ENCODE data around the gene PPIP5K2.
A peak's percentile ranks its signal among the peaks of the same experiment; 100 is the strongest.
"Not testable (repeated sequence)": the region's sequence is repeated elsewhere in the genome, so short reads cannot be mapped to it uniquely, and the experiment has no call there.

Gene PPIP5K2

DNA sequence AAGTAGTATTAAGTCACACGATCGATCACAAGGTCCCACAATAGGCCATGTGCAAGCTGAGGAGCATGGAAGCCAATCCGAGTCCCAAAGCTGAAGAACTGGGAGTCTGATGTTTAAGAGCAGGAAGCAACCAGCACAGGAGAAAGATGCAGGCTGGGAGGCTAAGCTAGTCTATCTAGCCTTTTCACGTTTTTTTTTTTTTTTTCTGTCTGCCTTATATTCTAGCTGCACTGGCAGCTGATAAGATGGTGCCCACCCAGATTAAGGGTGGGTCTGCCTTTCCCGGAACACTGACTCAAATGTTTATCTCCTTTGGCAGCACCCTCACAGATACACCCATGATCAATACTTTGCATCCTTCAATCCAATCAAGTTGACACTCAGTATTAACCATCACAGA is 6.5 kb downstream of the PPIP5K2 start:
- no peak for FAIRE-seq

GRCh38 chr5:103127292-103127817 is 7.3 kb downstream of the PPIP5K2 start:
- FAIRE-seq = peak; percentile 32

DNA sequence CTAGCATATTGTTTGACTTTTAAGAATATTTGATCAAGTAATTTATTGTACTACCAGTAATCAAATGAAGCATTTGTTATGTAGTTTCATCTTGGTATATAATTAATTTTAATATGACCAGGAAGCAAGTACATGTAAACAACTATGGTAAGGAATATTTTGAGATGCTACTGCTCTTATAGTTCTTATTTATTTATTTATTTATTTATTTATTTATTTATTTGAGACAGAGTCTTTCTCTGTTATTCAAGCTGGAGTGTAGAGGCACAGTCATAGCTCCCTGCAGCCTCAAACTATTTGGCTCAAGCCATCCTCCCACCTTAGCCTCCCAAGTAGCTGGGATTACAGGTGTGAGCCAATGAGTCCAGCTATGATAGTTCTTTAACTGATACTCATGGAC is 8.1 kb downstream of the PPIP5K2 start:
- FAIRE-seq = no peak

- no peak for FAIRE-seq
Observed at GRCh38 chr5:103132684-103133083, 12.6 kb downstream of the PPIP5K2 start.

DNA sequence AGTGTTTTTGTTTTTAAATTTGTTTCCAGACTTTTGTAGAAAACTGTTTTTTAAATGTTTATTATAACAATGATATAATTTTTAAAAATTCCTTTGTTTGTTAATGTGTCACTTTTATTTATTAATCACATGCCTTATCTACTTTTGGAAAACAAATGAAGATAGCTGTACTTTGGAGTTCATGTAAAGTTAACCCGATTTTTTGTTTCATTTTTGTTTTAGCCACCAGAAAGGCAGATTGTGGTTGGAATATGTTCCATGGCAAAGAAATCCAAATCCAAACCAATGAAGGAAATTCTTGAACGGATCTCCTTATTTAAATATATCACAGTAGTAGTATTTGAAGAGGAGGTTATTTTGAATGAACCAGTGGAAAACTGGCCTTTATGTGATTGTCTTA is 13.1 kb downstream of the PPIP5K2 start:
- peak; percentile 37 for FAIRE-seq

GRCh38 chr5:103135461-103135860 is 15.4 kb downstream of the PPIP5K2 start:
- no peak for FAIRE-seq

GRCh38 chr5:103138202-103138690 is 18.1 kb downstream of the PPIP5K2 start:
- FAIRE-seq = peak; percentile 54

DNA sequence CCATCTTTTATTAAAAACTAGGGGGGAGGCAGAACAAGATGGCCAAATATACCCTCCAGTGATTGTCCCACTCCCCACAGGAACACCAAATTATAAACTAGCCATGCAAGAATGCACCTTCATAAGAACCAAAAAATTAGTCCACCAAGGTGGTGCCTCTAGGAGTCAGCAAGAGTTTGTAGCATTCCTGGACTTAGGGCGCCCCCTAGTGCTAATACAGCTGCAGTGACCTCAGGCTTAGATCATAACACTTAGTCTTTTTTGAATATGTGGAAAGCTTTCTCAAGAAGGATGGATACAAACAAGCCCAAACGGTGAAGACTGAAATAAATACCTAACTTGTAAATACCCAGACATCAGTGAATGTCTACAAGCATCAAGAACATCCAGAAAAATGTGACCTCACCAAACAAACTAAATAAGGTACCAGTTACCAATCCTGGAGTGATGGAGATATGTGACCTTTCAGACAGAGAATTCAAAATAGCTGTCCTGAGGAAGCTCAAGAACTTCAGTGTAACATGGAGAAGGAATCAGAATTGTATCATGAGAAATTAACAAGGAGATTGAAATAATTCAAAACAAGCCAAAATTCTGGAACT is 19.3 kb downstream of the PPIP5K2 start:
- FAIRE-seq = peak; percentile 72

GRCh38 chr5:103142132-103142531 is 22.0 kb downstream of the PPIP5K2 start:
- FAIRE-seq = not testable (repeated sequence)

DNA sequence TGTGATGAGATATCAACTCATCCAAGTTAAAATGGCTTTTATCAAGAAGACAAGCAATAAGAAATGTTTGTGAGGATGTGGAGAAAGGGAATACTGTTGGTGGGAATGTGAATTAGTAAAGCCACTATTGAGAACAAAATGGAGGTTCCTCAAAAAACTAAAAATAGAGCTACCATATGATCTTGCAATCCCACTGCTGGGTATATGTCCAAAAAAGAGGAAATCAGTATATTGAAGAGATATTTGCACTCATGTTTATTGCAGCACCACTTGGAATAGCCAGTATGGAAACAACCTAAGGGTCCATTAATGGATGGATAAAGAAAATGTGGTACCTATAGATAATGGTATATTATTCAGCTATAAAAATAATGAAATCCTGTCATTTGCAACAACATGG is 25.1 kb downstream of the PPIP5K2 start:
- no peak for FAIRE-seq

- no peak for FAIRE-seq
Observed at GRCh38 chr5:103148213-103148612, 28.1 kb downstream of the PPIP5K2 start.

- FAIRE-seq = no peak
Observed at GRCh38 chr5:103151156-103151555, 31.1 kb downstream of the PPIP5K2 start.

DNA sequence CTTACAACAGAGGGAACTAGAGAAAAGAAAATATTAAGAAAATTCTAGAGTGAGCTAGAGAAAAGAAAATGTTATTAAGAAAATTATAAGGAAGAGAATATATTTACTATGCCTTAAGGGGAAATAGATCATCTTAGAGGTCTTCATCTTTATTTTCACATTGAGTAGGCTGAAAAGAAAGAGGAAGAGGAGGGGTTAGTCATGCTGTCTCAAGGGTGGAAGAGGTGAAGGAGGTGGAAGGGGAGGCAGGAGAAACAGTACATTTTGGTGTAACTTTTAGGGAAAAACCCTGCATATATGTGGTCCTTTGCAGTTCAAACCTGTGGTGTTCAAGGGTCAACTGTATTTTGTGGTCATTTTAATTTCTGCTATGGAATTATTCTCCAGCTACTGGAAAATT is 46.6 kb downstream of the PPIP5K2 start:
- no peak for FAIRE-seq

- no peak for FAIRE-seq
Observed at GRCh38 chr5:103174147-103174546, 54.0 kb downstream of the PPIP5K2 start.

- no peak for FAIRE-seq
Observed at GRCh38 chr5:103177543-103177942, 57.4 kb downstream of the PPIP5K2 start.

GRCh38 chr5:103178167-103178566 is 58.1 kb downstream of the PPIP5K2 start:
- FAIRE-seq = no peak

DNA sequence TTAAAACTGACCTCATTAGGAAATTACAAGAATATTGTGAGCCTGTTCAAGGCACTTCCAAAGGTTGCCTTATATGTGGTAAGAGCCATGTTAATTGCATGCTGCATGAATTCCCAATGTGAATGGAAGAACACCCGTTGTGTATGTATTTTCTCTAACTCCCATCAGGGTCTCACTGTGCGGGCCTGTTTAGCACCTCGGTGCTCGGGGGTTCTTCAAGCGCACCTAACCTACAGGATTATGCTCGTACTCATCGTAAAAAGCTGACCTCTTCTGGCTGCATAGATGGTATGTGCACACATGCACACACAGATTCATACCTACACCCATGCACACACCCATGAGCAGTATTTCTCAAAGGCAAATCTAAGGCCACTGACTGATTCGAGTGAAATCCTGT is 66.1 kb downstream of the PPIP5K2 start:
- no peak for FAIRE-seq

- no peak for FAIRE-seq
Observed at GRCh38 chr5:103188436-103188835, 68.3 kb downstream of the PPIP5K2 start.

- peak; percentile 80 for FAIRE-seq
Observed at GRCh38 chr5:103203226-103203625, 83.1 kb downstream of the PPIP5K2 start.

DNA sequence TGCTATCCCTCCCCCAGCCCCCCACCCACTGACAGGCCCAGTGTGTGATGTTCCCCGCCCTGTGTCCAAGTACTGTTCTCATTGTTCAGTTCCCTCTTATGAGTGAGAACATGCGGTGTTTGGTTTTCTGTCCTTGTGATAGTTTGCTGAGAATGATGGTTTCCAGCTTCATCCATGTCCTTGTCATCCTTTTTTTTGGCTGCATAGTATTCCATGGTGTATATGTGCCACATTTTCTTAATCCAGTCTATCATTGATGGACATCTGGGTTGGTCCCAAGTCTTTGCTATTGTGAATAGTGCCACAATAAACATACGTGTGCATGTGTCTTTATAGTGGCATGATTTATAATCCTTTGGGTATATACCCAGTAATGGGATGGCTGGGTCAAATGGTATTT is 84.9 kb downstream of the PPIP5K2 start:
- not testable (repeated sequence) for FAIRE-seq

GRCh38 chr5:103205991-103206700 is 86.0 kb downstream of the PPIP5K2 start:
- no peak for FAIRE-seq

DNA sequence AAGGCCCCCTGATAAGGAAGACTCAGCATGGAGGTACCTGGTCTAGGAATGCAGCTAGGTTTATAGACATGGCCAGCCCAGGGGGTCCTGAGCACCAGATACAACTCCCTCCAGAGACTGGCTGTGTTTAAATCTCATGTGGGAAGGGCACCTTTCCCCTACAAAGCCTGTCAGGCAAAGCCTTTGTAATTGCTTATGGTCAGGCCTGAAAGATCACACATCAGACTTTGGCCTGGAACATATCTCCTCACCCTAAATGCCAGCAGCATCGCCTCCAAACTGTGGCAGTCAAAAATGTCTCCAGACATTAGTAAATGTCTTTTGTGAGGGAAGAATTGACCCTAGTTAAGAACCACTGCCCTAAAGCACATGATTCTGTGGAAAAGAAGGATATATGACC is 86.9 kb downstream of the PPIP5K2 start:
- no peak for FAIRE-seq

- no peak for FAIRE-seq
Observed at GRCh38 chr5:103207653-103208052, 87.6 kb downstream of the PPIP5K2 start.

DNA sequence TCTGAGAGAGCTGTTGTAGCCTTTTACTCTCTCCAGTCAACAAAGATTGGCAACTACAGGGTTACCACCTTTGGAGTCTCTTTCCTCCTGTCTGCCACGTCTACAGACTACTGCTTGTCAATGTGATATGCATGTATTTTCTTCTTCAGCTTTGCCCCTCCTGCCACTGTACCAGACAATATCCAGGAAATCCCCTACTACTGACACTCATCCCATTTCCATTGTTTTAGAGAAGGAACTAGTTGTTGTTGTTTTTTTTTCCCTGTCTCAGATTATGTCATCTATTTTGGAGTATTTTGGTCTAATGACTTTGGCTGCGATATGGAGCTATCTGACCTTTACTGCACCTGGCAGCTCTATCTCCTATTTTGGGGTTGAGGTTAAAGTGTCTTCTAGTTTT is 88.4 kb downstream of the PPIP5K2 start:
- no peak for FAIRE-seq
